CD4-positive, alpha-beta T cell treated with Interleukin-6 for 4 hours (primary cell): ENCODE data around the gene FRRS1L.

Experiments used
- DNase-seq: peaks from one replicate; pipeline ENCODE4 v3.0.0-alpha.2; 2020; ENCODE audit warnings: mixed read lengths

FRRS1L gene, protein sequence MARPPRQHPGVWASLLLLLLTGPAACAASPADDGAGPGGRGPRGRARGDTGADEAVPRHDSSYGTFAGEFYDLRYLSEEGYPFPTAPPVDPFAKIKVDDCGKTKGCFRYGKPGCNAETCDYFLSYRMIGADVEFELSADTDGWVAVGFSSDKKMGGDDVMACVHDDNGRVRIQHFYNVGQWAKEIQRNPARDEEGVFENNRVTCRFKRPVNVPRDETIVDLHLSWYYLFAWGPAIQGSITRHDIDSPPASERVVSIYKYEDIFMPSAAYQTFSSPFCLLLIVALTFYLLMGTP

DNA sequence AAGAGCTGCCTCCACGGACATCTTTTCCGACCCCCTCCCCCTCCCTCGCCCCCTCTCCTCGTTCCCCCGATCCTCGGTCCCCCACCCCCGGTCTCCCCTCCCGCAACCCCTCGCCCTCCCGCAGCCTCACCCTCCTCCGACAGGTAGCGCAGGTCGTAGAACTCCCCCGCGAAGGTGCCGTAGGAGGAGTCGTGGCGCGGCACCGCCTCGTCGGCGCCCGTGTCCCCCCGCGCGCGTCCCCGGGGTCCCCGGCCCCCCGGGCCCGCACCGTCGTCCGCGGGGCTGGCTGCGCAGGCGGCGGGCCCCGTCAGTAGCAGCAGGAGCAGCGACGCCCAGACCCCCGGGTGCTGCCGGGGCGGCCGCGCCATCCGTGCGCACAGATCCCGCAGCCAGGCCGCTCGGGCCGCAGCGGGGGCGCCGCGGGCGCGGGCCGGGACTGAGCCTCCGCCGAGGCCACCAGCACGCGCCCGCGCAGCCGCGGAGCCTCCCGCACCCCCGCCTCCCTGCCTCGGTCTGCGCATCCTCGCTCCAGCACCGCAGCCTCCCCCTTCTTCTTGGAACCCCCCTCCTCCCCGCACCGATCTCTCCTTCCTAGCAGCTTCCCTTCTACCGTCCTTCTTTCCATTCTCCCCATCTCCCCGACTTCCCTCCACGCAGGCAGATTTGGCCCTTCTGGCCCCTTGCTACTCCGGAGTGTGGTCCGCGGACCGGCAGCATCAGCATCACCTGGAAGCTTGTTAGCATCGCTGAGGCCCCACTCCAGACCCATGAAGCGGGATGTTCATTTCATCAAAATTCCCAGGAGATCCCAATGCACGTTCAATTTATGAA, at the start of gene FRRS1L:
FRRS1L (minus strand) TSS at position 479 of the 831 bp plus-strand sequence; CDS start at position 368, 111 bp downstream.
- no peak for DNase-seq

DNA sequence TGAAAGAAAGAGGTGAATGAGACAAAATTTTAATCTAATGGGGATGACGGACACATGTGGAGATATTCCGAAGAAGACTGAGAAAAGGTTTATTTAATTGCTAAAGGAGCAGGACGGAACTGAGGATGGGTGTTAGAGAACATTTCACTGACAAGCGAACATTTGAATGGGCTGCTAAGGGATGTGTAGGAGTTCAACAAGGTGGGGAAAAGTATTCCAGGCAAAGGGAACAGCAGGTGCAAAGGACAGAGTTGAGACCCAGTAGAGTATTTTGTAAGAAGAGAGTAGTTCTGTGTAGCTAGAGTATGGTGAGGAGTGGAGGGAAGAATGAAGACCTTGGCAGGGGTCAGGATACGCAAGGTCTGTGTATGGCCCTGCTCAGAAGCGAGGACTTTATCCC, 47.4 kb upstream of the FRRS1L start:
- no peak for DNase-seq

DNA sequence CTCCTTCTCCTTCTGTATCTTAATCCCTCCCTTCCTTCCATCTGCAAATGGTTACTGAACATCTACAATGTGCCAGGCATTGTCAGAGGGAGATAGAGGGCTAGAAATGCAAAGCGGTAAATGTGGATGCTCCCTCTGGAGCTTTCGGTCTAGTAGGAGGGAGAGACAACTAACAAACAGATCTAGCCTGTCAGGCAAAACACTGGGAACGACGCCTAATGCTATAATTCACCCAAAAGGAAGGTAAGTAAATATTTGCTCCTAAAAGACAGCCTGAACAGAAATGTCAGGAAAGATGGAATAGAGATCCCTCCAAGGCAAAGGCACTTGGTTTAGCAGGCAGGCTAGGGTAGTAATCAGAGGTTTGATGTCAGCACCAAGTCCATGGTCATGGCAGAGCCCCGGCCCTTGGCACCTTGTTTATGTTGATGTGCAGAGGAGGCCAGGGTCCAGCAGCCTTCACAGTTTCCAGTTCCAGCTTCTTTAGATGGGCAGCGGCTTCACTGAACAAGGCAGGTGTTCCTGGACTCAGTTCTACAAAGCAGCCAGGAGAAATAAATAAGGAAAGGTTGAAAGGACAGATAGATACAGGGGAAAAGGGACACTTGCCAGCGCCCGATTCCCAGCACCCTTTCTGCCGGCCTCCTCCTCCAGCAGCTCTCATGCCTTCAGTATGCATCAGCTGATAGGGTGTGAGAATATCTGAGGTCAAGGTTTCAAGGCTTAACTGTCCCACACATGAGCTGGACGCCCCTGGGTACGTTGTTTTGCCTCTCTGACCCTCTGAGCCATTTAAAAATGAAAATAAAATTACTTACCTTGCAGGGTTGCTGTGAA, 46.5 kb upstream of the FRRS1L start:
- DNase-seq: no peak

DNA sequence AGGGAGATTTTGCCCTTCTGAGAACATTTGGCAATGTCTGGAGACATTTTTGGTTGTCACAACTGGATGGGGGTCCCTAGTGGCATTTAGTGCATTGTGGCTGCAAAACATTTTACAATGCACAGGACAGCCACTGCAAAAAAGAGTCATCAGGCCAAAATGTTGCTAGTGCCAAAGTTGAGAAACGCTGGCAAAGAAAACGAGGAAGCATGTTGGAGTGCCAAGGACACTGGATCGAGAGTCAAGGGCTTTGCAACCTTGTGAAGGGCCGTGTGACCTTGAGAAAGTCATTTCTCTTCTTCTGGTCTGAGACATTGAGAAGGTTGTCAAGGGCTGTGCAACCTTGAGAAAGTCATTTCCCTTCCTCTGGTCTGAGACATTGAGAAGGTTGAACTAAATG, 45.7 kb upstream of the FRRS1L start:
- DNase-seq: no peak

DNA sequence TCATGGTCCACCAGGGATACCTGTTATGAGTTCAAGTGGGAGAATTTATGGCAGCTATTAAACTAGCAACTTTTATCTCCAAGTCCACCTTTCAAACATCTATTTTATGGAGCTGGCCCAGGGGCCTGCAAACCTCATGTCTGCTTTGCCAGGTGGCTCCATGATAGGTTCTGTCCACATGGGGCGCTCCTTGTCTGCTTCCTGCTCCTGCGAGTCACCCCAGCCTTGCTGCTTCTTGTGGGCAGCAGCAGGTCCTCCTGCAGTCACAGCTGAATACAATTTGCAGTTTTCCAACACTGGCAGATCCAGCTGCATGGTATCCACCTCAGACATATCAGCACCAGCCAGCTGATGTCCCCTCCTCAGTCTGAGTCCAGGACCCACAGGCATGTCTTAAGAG, 39.6 kb upstream of the FRRS1L start:
- no peak for DNase-seq

DNA sequence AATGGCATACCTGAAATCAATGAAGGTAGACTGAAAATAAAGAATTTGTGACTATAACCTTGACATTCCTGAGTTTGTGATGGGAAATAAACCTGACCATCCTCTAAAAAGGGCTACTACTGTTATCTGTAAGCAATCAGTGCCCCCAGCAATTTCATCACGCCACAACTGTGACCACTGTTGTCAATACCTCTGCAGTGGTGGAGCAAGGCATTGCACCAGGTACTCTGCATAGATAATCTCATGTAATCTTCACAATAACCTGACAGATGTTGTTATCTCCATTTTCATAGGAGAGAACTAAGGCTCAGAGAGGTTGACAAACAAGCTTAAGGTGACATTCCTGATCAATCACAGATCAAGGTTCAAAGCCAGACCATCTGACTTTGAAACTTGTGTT, 38.5 kb upstream of the FRRS1L start:
- DNase-seq: no peak

DNA sequence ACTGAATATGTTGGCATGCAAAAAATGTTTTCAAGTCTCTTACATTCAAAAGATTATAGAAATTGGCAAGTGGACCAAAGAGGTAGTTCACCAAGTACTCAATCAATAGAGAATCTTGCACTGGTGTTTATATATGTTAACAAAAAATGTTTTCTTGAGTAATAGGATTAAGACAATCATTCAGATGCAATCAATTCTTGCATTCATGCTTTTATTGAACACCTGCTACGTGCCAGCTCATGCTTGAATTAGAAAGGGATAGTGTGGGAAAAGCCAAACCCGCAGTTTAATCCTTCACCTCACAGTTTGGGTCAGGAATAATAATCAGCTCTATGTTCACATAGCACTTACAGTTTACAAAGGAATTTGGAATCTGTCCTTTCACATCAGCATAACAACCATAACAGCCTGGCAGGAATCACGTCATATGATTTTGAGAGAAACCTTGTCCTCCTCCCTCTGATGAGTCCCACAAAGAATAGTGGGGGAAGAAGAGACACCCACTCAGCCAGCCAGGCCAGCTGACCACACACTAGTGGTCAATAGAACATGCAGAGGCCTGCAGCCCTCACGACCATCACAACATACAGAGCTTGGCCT, 36.8 kb upstream of the FRRS1L start:
- no peak for DNase-seq

DNA sequence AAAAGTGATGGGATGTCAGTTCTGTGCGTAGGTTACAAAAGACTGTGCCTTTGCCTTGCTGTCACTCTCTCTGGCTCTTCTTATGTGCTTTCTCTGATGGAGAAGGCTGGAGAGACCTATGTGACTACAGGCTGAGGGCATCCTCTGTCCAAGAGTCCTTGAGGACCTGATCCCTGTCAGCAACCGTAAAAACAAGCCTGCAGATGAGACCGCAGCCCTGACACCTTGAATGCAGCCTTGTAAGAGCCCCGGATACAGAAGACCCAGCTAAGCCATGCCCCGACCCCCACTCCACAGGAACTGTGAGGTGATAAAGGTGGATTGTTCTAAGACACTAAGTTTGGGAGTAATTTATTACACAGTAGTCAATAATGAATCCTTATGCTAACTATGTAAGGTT, 32.6 kb upstream of the FRRS1L start:
- no peak for DNase-seq

DNA sequence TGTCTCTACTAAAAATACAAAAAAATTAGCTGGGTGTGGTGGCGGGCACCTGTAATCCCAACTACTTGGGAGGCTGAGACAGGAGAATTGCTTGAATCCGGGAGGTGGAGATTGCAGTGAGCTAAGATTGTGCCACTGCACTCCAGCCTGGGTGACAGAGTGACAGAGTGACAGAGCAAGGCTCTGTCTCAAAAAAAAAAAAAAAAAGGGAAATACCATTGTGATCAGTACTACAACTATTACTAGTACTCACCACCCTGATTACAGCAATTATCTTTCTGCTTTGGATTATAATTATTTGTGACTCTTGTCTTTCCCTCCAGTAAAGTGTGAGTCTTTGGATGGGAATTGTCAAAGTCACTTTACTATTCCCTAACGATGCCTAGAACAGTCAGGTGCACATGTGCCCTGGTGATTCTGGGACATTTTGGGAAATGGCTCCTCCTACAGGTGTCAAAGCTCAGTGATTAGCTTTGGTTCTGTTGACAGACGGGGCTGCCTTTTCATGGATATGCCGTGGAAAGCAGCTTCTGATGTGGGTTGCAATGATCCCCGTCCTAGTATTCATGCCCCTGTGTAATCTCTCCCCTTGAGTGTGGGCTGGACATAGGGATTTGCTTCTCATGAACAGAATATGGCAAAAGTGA, 31.8 kb upstream of the FRRS1L start:
- DNase-seq: peak; percentile 11

DNA sequence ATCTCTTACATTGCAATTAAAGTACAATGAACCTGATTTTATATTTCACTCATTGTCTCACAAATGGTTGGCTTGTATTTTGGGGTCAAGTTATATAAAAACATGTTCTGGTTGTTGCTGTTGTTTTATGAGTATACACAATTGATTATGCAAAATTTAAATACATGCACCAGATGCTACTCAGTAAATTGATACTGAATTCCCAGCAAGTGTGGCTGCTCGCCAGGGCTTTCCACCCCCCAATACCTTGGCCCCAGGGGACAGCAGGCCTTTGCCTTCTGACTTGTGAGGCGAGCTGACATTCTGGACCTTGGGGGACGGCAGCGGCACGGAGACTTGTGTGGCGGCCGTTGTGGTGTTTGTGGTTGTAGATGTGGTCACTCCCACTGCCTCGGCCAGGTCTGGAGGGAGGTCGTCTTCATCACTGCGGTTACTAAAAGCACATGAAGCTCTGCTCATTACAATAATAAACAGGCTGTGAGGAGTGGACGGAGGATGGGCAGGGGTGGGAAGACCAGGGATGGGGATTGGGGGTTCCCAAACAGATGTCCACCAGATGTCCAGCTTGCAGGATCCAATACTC, 27.0 kb upstream of the FRRS1L start:
- no peak for DNase-seq

DNA sequence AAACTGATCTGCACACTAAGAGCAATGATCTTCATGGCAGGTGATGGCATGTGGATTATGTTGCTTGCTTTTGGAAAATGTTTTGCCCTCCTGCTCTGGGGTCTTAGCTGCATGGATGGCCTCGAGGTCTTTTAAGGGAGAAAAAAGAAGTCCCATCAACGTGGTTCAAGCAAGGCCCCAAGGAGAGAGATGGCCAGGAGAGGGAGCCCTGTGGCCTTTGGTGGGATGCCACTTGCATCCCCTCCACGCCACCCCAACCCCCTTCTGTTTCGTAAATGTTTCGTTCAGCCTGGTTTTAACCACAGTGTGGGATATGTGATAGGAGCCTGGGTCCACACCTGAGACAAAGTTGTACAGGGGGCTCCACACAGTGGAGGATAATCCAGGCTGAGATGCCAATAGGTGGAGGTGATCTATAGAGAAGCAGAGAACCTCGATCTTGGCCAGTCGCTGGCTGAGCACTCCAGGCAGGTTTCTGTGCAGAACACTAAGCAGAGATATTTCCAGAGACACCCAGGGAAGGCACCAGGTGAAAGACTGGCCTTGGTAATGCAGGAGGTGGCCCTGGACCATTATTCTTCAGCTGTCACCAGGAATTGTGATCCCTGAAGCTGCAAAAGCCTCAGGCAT, 25.8 kb upstream of the FRRS1L start:
- DNase-seq: no peak

DNA sequence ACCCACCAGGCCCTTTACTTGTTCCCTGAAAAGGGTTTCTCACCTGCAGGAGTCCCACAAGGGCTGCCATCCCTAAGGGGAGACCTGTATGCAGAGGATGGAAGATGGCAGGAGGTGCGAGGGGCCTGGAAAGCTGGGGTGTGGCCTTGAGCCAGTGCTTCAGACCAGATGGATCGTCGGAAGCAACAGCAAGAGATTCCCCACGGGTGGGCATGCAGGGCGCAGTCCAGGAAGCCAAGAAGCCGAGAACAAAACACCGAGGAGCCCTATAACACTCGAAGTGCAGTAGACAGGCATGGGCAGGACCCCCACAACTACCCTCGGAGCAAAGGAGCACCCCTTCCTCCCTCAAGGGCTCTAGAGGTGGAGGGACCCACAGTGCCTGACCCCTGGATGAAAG, 24.7 kb upstream of the FRRS1L start:
- DNase-seq: no peak

DNA sequence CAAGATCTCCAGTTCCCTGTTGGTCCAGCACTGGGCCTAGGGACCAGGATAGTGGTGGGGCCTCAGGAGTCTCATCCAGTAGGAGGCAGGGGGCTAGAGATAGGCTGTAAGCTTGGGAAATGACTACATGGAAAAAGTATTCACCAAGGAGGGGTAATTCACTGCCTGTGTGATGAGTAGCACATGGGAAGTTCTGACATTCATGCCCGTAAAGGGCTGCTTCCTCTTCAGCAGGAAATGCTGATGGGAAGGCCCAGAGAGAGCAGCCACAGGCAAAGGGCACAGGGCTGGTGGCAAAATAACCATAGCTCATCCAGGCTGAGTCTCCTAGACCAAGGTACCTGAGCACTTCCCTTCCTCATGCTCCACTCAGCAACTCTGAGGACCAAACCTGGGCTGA, 23.1 kb upstream of the FRRS1L start:
- no peak for DNase-seq

DNA sequence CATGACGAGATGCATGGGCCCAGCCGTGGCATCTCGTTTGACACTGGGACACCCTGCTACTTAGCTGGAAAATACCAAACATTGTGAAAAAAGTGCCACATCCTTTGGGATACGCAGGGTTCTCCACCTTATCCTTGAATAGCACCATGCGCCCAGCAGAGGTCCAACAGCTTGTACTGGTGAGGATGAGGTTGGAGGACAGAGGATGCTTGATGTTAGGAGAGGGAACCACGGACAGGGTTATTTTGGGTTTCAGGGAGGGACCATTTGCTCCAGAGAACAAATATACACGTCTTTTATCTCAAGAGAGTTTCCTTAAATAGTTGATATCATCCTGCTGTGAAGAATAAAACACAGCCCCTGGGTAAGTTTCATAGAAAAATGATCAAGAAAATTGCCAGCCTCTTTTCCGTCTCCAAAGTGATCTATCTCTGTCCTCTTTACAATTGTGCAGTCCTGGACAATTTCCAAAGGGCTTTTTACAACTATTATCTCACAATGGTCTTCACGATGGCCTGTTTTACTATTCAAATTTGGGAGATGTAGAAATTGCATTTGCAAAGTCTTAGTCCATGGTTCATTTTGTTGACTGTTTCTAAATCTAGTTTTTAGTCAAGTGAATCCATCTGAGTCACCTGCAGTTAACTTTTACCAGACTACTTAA, 19.9 kb upstream of the FRRS1L start:
- no peak for DNase-seq

DNA sequence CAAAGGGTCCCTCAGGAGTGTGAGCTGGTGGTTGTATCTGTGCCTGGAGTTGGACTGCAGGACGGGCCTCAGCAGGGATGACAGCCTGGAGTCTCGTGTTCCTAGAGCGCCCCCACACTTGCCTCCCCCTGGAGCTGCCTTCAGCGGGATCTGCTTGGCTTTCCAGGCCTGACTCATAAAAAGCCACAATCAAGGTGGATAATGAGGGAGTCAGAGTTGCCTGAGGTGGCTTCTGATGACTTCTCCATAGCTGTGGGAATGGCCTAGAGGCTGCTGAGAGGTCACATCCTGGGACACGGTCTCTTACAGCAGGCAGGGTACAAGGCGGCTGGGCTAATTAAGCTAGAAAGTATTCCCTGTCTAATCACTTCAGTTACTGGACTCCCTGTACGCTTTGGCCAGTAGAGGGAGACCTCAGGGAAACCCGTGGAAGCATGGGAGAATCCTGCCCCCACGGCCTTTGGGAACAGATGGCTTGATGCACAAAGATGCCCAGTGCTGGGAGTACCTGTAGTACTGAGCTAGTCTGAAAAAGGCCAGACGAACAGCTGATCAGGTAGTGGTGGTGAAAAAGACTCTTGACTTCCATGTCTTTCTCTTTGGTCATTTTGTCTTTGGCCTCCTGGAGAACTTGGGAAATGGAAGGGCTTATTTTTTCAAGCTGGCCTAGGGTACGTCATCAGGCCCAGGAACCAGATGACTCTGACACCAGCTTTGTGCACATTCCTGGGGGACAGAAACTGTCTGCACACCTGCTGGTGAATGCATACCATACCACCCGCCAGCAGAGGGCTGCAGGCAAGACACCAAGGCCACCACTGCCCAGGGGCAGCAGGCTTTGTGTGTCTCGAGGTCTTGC, 16.1 kb upstream of the FRRS1L start:
- DNase-seq: no peak

DNA sequence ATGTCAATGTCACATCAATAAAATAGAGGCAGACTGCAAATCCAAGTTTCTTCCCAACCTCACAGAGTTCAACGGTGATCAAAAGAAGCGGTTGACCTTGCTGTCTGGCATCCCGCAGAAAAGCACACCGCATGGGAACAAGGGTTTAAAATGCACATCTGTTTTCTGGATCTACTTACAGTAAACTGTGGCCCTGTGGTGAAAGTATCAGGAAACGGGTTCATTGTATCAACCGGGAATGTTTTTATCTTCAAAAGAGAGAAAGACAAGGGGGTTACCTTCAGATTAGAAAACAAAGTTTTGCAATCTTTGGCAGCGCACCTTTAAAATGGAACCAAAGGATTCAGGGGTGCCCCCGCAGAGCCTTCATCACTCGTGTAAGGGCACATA, 15.5 kb upstream of the FRRS1L start:
- no peak for DNase-seq

DNA sequence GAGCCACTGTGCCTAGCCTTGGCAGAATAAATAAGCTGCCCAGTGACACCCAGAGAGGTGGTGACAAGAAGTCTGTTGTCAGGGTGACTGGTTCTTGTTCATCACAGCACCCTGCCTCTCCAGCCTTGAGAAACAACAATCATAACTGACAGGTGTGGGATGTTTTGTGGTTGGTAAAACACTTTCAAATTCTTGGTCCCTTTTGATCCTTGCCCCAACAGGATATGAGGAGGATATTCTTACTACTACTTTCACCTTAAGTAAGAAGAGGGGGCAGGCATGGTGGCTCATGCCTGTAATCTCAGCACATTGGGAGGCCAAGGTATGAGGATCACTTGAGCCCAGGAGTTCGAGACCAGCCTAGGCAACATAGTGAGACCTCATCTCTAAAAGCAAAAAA, 14.2 kb upstream of the FRRS1L start:
- DNase-seq: peak; percentile 9

DNA sequence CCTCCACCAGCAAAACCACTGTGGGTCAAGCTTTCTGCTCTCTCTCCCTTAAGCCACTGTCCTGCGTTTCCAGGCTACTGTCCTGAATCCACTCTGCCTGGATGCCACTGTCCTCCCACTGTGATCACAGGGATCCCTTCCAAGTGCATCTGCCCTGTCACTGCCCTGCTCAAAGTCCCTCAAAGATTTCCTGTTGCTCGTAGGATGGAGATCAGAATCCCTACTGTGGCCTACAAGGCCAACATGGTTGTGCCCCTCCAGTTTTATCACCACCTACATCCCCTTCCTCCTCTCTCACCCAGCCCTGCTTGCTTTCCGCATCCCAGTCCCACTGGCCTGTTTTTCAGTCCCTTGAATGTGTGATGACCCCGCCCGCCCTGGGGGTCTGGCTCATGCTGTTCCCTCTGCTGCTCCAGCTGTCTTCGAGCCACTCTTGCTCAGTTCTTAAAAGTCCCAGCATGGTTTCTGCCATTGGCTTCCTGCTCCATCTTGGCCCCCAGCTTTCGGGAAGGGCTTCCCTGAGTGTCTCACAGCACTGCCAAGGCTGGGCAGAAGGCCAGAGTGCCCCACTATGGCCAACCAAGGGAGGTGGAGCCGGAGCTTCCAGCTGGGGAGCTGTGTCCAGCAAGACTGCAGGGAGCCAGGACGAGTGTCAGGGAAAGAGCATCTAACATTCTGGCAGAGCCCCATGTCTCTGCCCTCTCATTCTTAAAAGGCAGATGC, 12.9 kb upstream of the FRRS1L start:
- DNase-seq: no peak

DNA sequence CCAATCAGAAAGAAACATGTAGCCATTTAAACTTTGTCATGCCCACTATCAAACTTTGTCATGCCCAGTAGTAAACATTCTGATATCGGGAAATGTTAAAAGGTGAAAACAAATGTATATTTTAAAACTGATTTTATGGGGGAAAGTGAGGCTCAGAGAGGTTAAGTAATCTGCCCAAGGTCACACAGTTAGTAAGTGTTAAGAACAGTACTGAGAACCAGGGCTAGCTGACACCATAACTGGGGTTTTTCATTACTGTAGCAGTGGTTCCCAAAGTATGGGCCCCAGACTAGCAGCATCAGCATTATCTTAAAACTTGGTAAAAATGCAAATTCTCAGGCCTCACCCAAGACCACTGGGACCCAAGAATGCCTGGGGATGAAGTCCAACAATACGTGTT, 9.9 kb upstream of the FRRS1L start:
- DNase-seq: no peak
